Lung (tissue), 12 donors: ENCODE results near the gene PPARA. TPM values are rescaled to one million over a fixed set of nuclear protein-coding genes. Genes with fewer than 3 reads are reported as not detected.

ENCODE experiments used
- ATAC-seq: fragments of 200-7000 bp; cut with Tn5 transposase; one replicate; pipeline ENCODE4 v1.9.1; 2020; ENCODE audit warnings: moderate number of reproducible peaks; ENCODE audit not compliant: insufficient read depth, low FRiP score
- DNase-seq, 3 donors: peaks; one replicate each; pipeline ENCODE4 v3.0.0-alpha.2; 2013 to 2017
- H3K27ac ChIP-seq, 2 donors: one replicate each; pipeline ENCODE4 v1.5.1; 2013; ENCODE audit warnings: mild to moderate bottlenecking in 2 of 2, moderate library complexity in 2 of 2, control low read depth in 1 of 2, inconsistent platforms in 1 of 2, low read depth in 1 of 2, low read length in 1 of 2
- H3K27me3 ChIP-seq, 3 donors: one replicate each; pipeline ENCODE4 v1.5.1; 2013; ENCODE audit warnings: low read length in 2 of 3; ENCODE audit not compliant: control insufficient read depth in 3 of 3, insufficient read depth in 3 of 3
- H3K36me3 ChIP-seq, 4 donors: one replicate each; pipeline ENCODE4 v1.5.1; 2013; ENCODE audit warnings: low read length in 4 of 4, mild to moderate bottlenecking in 1 of 4, moderate library complexity in 1 of 4; ENCODE audit not compliant: control insufficient read depth in 4 of 4, insufficient read depth in 4 of 4
- H3K4me1 ChIP-seq, 5 donors: one replicate each; pipeline ENCODE4 v1.5.1; 2013; ENCODE audit warnings: low read length in 5 of 5, mild to moderate bottlenecking in 2 of 5, moderate library complexity in 1 of 5; ENCODE audit not compliant: control insufficient read depth in 5 of 5, insufficient read depth in 5 of 5
- H3K4me3 ChIP-seq: one replicate; pipeline ENCODE4 v1.5.1; 2013; ENCODE audit warnings: mild to moderate bottlenecking, control low read depth, moderate library complexity
- H3K9ac ChIP-seq, 2 donors: one replicate each; pipeline ENCODE4 v1.5.1; 2013; ENCODE audit warnings: low read length in 2 of 2, control low read depth in 1 of 2; ENCODE audit not compliant: insufficient read depth in 1 of 2
- H3K9me3 ChIP-seq, 4 donors: one replicate each; pipeline ENCODE4 v1.5.1; 2013; ENCODE audit warnings: low read length in 3 of 4, mild to moderate bottlenecking in 1 of 4, moderate library complexity in 1 of 4; ENCODE audit not compliant: control insufficient read depth in 4 of 4, insufficient read depth in 3 of 4
- CTCF ChIP-seq: IDR thresholded peaks from 2 replicates; pipeline ENCODE4 v1.5.1; 2012; ENCODE audit warnings: mild to moderate bottlenecking; ENCODE audit errors: control extremely low read depth, extremely low read depth
- WGBS, 2 donors: extraction: QIAGEN DNeasy Blood & Tissue Kit; methylation state at CpG; one replicate each; pipeline ENCODE4 v1.1.7; 2013; 5-methylcytosine and 5-hydroxymethylcytosine counted together
- polyA plus RNA-seq, 2 donors: library from polyadenylated mRNA; stranded (reverse); fragments of 200-250 nt; gene quantifications; one replicate each; pipeline ENCODE4 v1.2.1, GENCODE V29; 2013
- total RNA-seq, 2 donors: library from RNA; depleted of rRNA in 1 of 2; stranded (reverse); fragments of >200 nt in 1 of 2; gene quantifications; one replicate each; pipeline ENCODE4 v1.2.1, GENCODE V29; 2014 to 2021
- donor health status: control.
- donor health status: control.
- donor health status: Bipolar disorder and iron deficiency.
- donor health status: healthy.
- donor health status: DM: yes; HTN: yes; CAD: no.

The PPARA gene
- total and polyA plus RNA-seq, 4 donors = 4.4 to 18.1 (median 11.0) TPM

- Histone ChIP-seq H3K9me3 (no peaks in the 10 kb centered on the region), H3K4me3 (no peak overlapping the region), H3K9ac (no peak overlapping the region), H3K27ac (no peak overlapping the region), H3K4me1 (no peaks in the 10 kb centered on the region), H3K36me3 (peaks cover 10 to 64% (median 43%) of the 10 kb centered on the region in 4 donors), H3K27me3 (no peaks in the 10 kb centered on the region)
- no peak for ATAC-seq
- WGBS, 2 donors = 76 to 83% methylated on average over 3 of the region's 3 CpGs
- no peak for TF ChIP-seq CTCF
- DNase-seq = no peak
These were observed 125.3 kb downstream of the PPARA start for GRCh38 chr22:46275455-46276122.

GRCh38 chr22:46276563-46276962, 126.2 kb downstream of the PPARA start:
- 98 to 99% methylated on average over 7 of the region's 7 CpGs for WGBS, 2 donors
- no peak overlapping the region for H3K9ac ChIP-seq
- no peak for TF ChIP-seq CTCF
- DNase-seq (no peak), ATAC-seq (no peak)
- H3K36me3 ChIP-seq = peaks cover 11 to 72% (median 49%) of the 10 kb centered on the region in 4 donors
- H3K27ac ChIP-seq = no peak overlapping the region
- no peak overlapping the region for H3K4me3 ChIP-seq
- H3K9me3 ChIP-seq = no peaks in the 10 kb centered on the region
- H3K4me1 ChIP-seq = no peaks in the 10 kb centered on the region
- H3K27me3 ChIP-seq = no peaks in the 10 kb centered on the region

GRCh38 chr22:46278656-46279645, 128.6 kb downstream of the PPARA start:
- no peaks in the 10 kb centered on the region for H3K27me3 ChIP-seq
- H3K36me3 ChIP-seq = peaks cover 14 to 68% (median 42%) of the 10 kb centered on the region in 4 donors
- no peak for TF ChIP-seq CTCF
- H3K27ac ChIP-seq = no peak overlapping the region
- ATAC-seq = no peak
- WGBS, 2 donors = 94 to 97% methylated on average over 22 of the region's 22 CpGs
- H3K9ac ChIP-seq = no peak overlapping the region
- H3K9me3 ChIP-seq = no peaks in the 10 kb centered on the region
- DNase-seq = no peak
- H3K4me1 ChIP-seq = no peaks in the 10 kb centered on the region
- no peak overlapping the region for H3K4me3 ChIP-seq
